Upper lobe of left lung (tissue), 4 donors: Measurements from ENCODE around the gene GALNT5.

Experiments used
- CTCF ChIP-seq, 6 experiments: fragments of 450-650 bp in 4 of 6; fragments of 200-600 bp in 2 of 6; sonication (generic) in 2 of 6; IDR thresholded peaks; one replicate each; pipeline ENCODE4 v1.5.1; 2016 to 2019; ENCODE audit warnings: antibody characterized with exemption in 6 of 6
- EP300 ChIP-seq, 4 donors: sonication (generic); formaldehyde crosslinking; IDR thresholded peaks; one replicate each; pipeline ENCODE4 v1.5.1; 2017; ENCODE audit warnings: antibody characterized with exemption in 4 of 4, control low read depth in 2 of 4

GRCh38 chr2:157231476-157231875 is 26.0 kb upstream of the GALNT5 start:
- TF ChIP-seq CTCF (IDR thresholded peaks at IDR 0.05) (no peak), EP300 (IDR thresholded peaks at IDR 0.05) (no peak)
